Endothelial cell (in vitro differentiated cells): Measurements from ENCODE around the gene USP54. TPM values are rescaled to one million over a fixed set of nuclear protein-coding genes. Genes with fewer than 3 reads are reported as not detected.
A peak's percentile ranks its signal among the peaks of the same experiment; 100 is the strongest.
"Not testable (repeated sequence)": the region's sequence is repeated elsewhere in the genome, so short reads cannot be mapped to it uniquely, and the experiment has no call there.

ENCODE experiments used
- DNase-seq: peaks from one replicate; pipeline ENCODE4 v3.0.0; 2021; ENCODE audit warnings: low spot score
- H3K27ac Mint-ChIP-seq: one replicate; pipeline ENCODE4 v1.8.0; 2021; ENCODE audit warnings: mixed read lengths, inconsistent platforms; ENCODE audit not compliant: unreplicated experiment
- H3K27me3 Mint-ChIP-seq: one replicate; pipeline ENCODE4 v1.8.0; 2021; ENCODE audit warnings: mild to moderate bottlenecking, moderate library complexity, mixed read lengths, inconsistent platforms; ENCODE audit not compliant: unreplicated experiment
- H3K36me3 Mint-ChIP-seq: one replicate; pipeline ENCODE4 v1.8.0; 2021; ENCODE audit warnings: mild to moderate bottlenecking, low read depth, mixed read lengths, inconsistent platforms; ENCODE audit not compliant: unreplicated experiment
- H3K4me1 Mint-ChIP-seq: one replicate; pipeline ENCODE4 v1.8.0; 2021; ENCODE audit warnings: mild to moderate bottlenecking, mixed read lengths, inconsistent platforms; ENCODE audit not compliant: unreplicated experiment
- H3K4me3 Mint-ChIP-seq: one replicate; pipeline ENCODE4 v1.8.0; 2021; ENCODE audit warnings: mild to moderate bottlenecking, mixed read lengths, inconsistent platforms; ENCODE audit not compliant: unreplicated experiment
- H3K9me3 Mint-ChIP-seq: one replicate; pipeline ENCODE4 v1.8.0; 2021; ENCODE audit warnings: mixed read lengths, inconsistent platforms; ENCODE audit not compliant: unreplicated experiment
- CTCF ChIP-seq: fragments of 200-600 bp; sonication (generic); IDR thresholded peaks from one replicate; pipeline ENCODE4 v1.5.0; 2021; ENCODE audit warnings: antibody characterized with exemption; ENCODE audit not compliant: unreplicated experiment
- total RNA-seq: library from RNA; stranded (reverse); fragmentation: NEBNext Ultra II Directional; extraction: Animal tissue kit (Norgen Biotek cat#: 25700); gene quantifications from one replicate; pipeline ENCODE4 v1.2.1, GENCODE V29; 2021; ENCODE audit not compliant: unreplicated experiment

The USP54 gene
- total RNA-seq, 1 donor from 2014 or later: 267 TPM

- no peak overlapping the region for H3K4me3 Mint-ChIP-seq
- no peak for TF ChIP-seq CTCF
Measured at GRCh38 chr10:73623056-73623455, 31.9 kb upstream of the USP54 start.

GRCh38 chr10:73620974-73621373 is 29.8 kb upstream of the USP54 start:
- H3K4me3 Mint-ChIP-seq, DNase-seq, H3K27ac Mint-ChIP-seq, H3K27me3 Mint-ChIP-seq, H3K9me3 Mint-ChIP-seq, H3K4me1 Mint-ChIP-seq, H3K36me3 Mint-ChIP-seq: not testable (repeated sequence)

More at GRCh38 chr10:73623056-73623455, 31.9 kb upstream of the USP54 start:
- H3K4me1 Mint-ChIP-seq: peaks cover 8% of the 10 kb centered on the region
- no peak for DNase-seq
- no peaks in the 10 kb centered on the region for H3K36me3 Mint-ChIP-seq
- no peaks in the 10 kb centered on the region for H3K9me3 Mint-ChIP-seq
- peaks cover 10% of the 10 kb centered on the region for H3K27me3 Mint-ChIP-seq
- no peak overlapping the region for H3K27ac Mint-ChIP-seq

- H3K27me3 Mint-ChIP-seq, H3K27ac Mint-ChIP-seq: not testable (repeated sequence)
Measured at GRCh38 chr10:73617143-73617542, 26.0 kb upstream of the USP54 start.

GRCh38 chr10:73614720-73615119 is 23.6 kb upstream of the USP54 start:
- Mint-ChIP-seq H3K4me1 (no peaks in the 10 kb centered on the region), H3K36me3 (no peaks in the 10 kb centered on the region), H3K9me3 (no peaks in the 10 kb centered on the region), H3K27ac (no peak overlapping the region), H3K4me3 (no peak overlapping the region), H3K27me3 (peaks cover 1% of the 10 kb centered on the region)
- DNase-seq: no peak
- TF ChIP-seq CTCF: no peak

More at GRCh38 chr10:73617143-73617542, 26.0 kb upstream of the USP54 start:
- not testable (repeated sequence) for H3K9me3 Mint-ChIP-seq, DNase-seq, H3K4me1 Mint-ChIP-seq, H3K4me3 Mint-ChIP-seq, H3K36me3 Mint-ChIP-seq

- TF ChIP-seq CTCF: no peak
- no peak for DNase-seq
- Mint-ChIP-seq H3K4me1 (peaks cover 3% of the 10 kb centered on the region), H3K27me3 (no peaks in the 10 kb centered on the region), H3K9me3 (no peaks in the 10 kb centered on the region), H3K4me3 (no peak overlapping the region), H3K36me3 (peaks cover 4% of the 10 kb centered on the region), H3K27ac (no peak overlapping the region)
Measured at GRCh38 chr10:73609116-73609515, 18.0 kb upstream of the USP54 start.

GRCh38 chr10:73601486-73601921 is 10.4 kb upstream of the USP54 start:
- H3K4me1 Mint-ChIP-seq: peaks cover 10% of the 10 kb centered on the region
- no peaks in the 10 kb centered on the region for H3K27me3 Mint-ChIP-seq
- H3K36me3 Mint-ChIP-seq: peaks cover 4% of the 10 kb centered on the region
- peak overlapping the region; percentile 90 for H3K27ac Mint-ChIP-seq
- DNase-seq: no peak
- no peak overlapping the region for H3K4me3 Mint-ChIP-seq
- H3K9me3 Mint-ChIP-seq: no peaks in the 10 kb centered on the region
- no peak for TF ChIP-seq CTCF
